GM12892 (cell line): Measurements from ENCODE around the gene TRNT1.

Experiments used
- POLR2A ChIP-seq: IDR thresholded peaks from 2 replicates; pipeline ENCODE4 v1.6.1; 2011; ENCODE audit warnings: low read depth, low read length, control low read depth
- POLR2AphosphoS5 ChIP-seq: IDR thresholded peaks from 2 replicates; pipeline ENCODE4 v1.6.1; 2011; ENCODE audit warnings: low read depth, low read length, control low read depth
- TAF1 ChIP-seq: IDR thresholded peaks from 2 replicates; pipeline ENCODE4 v1.6.1; 2011; ENCODE audit warnings: low read depth, mild to moderate bottlenecking, control low read depth, low read length, borderline replicate concordance

- TF ChIP-seq POLR2A (no peak), POLR2AphosphoS5 (no peak), TAF1 (no peak)
Observed at GRCh38 chr3:3081381-3082233, 45.1 kb upstream of the TRNT1 start.
